Measurements from ENCODE around the gene DCAF7. TPM values are rescaled to one million over a fixed set of nuclear protein-coding genes. Genes with fewer than 3 reads are reported as not detected.

Gene DCAF7
- total and polyA plus RNA-seq, 8 donors, result 7.1 to 39.2 (median 22.6) TPM

DNA sequence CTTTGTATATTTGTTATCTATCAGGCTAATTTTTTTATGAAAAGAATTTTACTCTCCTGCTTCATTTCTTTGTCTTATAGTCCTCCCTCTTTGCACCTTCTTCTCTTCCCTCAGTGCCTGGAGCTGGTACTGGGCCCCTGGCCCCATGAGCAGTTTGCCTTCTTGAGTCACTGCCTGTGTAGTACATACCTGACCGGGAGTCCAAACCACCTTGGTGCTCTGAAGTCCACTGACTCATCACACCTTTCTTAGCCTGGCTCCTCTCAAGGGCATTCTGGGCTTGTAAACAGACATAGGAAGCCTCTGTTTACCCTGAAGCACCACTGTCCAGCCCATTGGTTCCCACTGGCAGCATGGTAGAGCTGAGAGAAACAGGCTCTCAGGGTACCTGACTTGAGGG, 39.4 kb downstream of the DCAF7 start:
- no peak overlapping the region for H3K4me3 ChIP-seq
- intact Hi-C loops (cut with DNase I), result loop anchor here in 1 of 3 donors (5.0 kb wide), 1 partner anchor 52 kb away; no protein-coding TSS in a partner anchor
- H3K36me3 ChIP-seq, result peaks cover 4 to 49% (median 30%) of the 10 kb centered on the region in 3 donors
- no peaks in the 10 kb centered on the region for H3K4me1 ChIP-seq
- H3K9me3 ChIP-seq, result no peaks in the 10 kb centered on the region
- no peak for TF ChIP-seq CTCF (IDR thresholded peaks at IDR 0.05)
- WGBS, 2 donors, result 97 to 100% methylated on average over 1 of the region's 1 CpG
- no peak for DNase-seq
- no peak for ATAC-seq
- H3K27ac ChIP-seq, result no peak overlapping the region
- H3K27me3 ChIP-seq, result no peaks in the 10 kb centered on the region
- FAIRE-seq, result no peak

- 84 to 91% methylated on average over 3 of the region's 3 CpGs for WGBS, 2 donors
- DNase-seq, result no peak
- H3K4me3 ChIP-seq, result no peak overlapping the region
- ATAC-seq, result no peak
- no peaks in the 10 kb centered on the region for H3K27me3 ChIP-seq
- no peak for FAIRE-seq
- intact Hi-C loops (cut with DNase I), result no loop called here
- H3K4me1 ChIP-seq, result no peaks in the 10 kb centered on the region
- H3K36me3 ChIP-seq, result peaks cover 4 to 25% (median 23%) of the 10 kb centered on the region in 3 donors
- no peak for TF ChIP-seq CTCF (IDR thresholded peaks at IDR 0.05)
- H3K27ac ChIP-seq, result no peak overlapping the region
- no peaks in the 10 kb centered on the region for H3K9me3 ChIP-seq
These were observed 42.5 kb downstream of the DCAF7 start for GRCh38 chr17:63592797-63593196.

GRCh38 chr17:63595132-63595531, 44.9 kb downstream of the DCAF7 start:
- no peak overlapping the region for H3K27ac ChIP-seq
- H3K9me3 ChIP-seq, result no peaks in the 10 kb centered on the region
- no peak overlapping the region for H3K4me3 ChIP-seq
- no peaks in the 10 kb centered on the region for H3K27me3 ChIP-seq
- FAIRE-seq (no peak), DNase-seq (no peak), ATAC-seq (no peak)
- H3K4me1 ChIP-seq, result peaks cover 0 to 2% (median 2%) of the 10 kb centered on the region in 3 donors
- H3K36me3 ChIP-seq, result peaks cover 4 to 16% (median 8%) of the 10 kb centered on the region in 3 donors
- TF ChIP-seq CTCF (IDR thresholded peaks at IDR 0.05), result no peak
- intact Hi-C loops (cut with DNase I), result no loop called here
- WGBS, 2 donors, result 97 to 99% methylated on average over 3 of the region's 3 CpGs

DNA sequence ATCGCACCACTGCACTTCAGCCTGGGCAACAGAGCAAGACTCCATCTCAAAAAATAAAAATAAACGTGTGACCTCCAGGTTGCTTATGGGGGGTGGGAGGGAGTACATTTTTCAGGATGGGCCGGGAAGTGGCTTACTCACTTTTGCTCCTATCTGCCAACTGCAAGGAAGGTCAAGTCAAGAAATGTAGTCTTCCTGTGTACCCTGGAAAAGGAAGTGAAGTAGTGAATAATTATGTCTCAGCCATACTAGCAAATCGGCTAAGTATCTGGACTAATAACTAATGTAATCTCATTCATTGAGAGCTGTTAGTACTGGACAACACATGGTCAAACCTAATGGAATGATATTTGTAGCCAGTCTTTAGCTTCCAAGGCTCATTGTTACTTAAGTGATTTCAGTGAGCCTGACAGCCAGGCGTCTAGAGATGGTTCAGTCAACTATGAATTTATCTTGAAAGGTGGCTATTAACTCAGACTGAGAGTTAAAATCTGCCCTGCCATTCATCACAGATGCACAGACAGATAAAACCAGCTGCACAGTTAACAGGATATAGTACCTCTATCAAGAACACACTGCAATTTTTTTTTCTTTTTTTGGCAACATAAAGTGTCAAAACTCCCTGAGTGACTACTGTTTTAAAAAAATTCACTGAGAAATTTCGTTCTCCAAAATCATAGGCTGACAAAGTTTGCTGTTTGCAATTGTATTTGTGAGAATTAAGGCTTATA, 46.7 kb downstream of the DCAF7 start:
- FAIRE-seq, result no peak
- Histone ChIP-seq H3K27ac (no peak overlapping the region), H3K9me3 (no peaks in the 10 kb centered on the region), H3K4me1 (peaks cover 0 to 12% (median 11%) of the 10 kb centered on the region in 3 donors), H3K27me3 (no peaks in the 10 kb centered on the region), H3K4me3 (no peak overlapping the region), H3K36me3 (no peaks in the 10 kb centered on the region)
- intact Hi-C loops (cut with DNase I), result no loop called here
- ATAC-seq, result no peak
- TF ChIP-seq CTCF (IDR thresholded peaks at IDR 0.05), result no peak
- 54 to 61% methylated on average over 6 of the region's 6 CpGs for WGBS, 2 donors
- no peak for DNase-seq

- Histone ChIP-seq H3K4me1 (peaks cover 0 to 14% (median 13%) of the 10 kb centered on the region in 3 donors), H3K27ac (no peak overlapping the region), H3K27me3 (no peaks in the 10 kb centered on the region), H3K4me3 (no peak overlapping the region), H3K9me3 (no peaks in the 10 kb centered on the region), H3K36me3 (no peaks in the 10 kb centered on the region)
- whole genome bisulfite sequencing, 2 donors, result 72 to 76% methylated on average over 2 of the region's 2 CpGs
- FAIRE-seq (no peak), ATAC-seq (no peak), DNase-seq (no peak)
- intact Hi-C loops (cut with DNase I), result no loop called here
- no peak for TF ChIP-seq CTCF (IDR thresholded peaks at IDR 0.05)
These were observed 48.0 kb downstream of the DCAF7 start for GRCh38 chr17:63598281-63598680.

All from pancreas (tissue), 10 donors.